OCI-LY1 (cell line): ENCODE results near the gene MMP14.
A peak's percentile ranks its signal among the peaks of the same experiment; 100 is the strongest.

Source experiments
- H2AFZ ChIP-seq: fragments of 200-600 bp; sonication (generic), shearing (Covaris generic); 2 replicates; pipeline ENCODE4 v1.6.0; 2014; ENCODE audit warnings: antibody characterized with exemption, mild to moderate bottlenecking, low read length
- H3F3A ChIP-seq: fragments of 200-600 bp; sonication (generic), shearing (Covaris generic); 2 replicates; pipeline ENCODE4 v1.6.0; 2014; ENCODE audit warnings: mild to moderate bottlenecking, antibody characterized with exemption, low read length, moderate library complexity; ENCODE audit not compliant: insufficient read depth
- H3K27ac ChIP-seq: fragments of 200-600 bp; sonication (generic); 2 replicates; pipeline ENCODE4 v1.5.1; 2014; ENCODE audit warnings: low read length, mixed run types, mild to moderate bottlenecking, low read depth; ENCODE audit not compliant: poor library complexity, severe bottlenecking
- H3K27me3 ChIP-seq: fragments of 200-600 bp; sonication (generic); 2 replicates; pipeline ENCODE4 v1.6.0; 2014; ENCODE audit warnings: antibody characterized with exemption, mild to moderate bottlenecking, low read length, moderate library complexity; ENCODE audit not compliant: insufficient read depth
- H3K36me3 ChIP-seq: fragments of 200-600 bp; sonication (generic); 2 replicates; pipeline ENCODE4 v1.6.1; 2014; ENCODE audit warnings: mild to moderate bottlenecking, antibody characterized with exemption, low read length, moderate library complexity, mixed read lengths; ENCODE audit not compliant: insufficient read depth
- H3K4me1 ChIP-seq: fragments of 200-600 bp; sonication (generic); 2 replicates; pipeline ENCODE4 v1.5.1; 2014; ENCODE audit warnings: mild to moderate bottlenecking, low read length, moderate library complexity; ENCODE audit not compliant: insufficient read depth, severe bottlenecking
- H3K4me2 ChIP-seq: fragments of 200-600 bp; sonication (generic), shearing (Covaris generic); 2 replicates; pipeline ENCODE4 v1.6.1; 2014; ENCODE audit warnings: low read length
- H3K4me3 ChIP-seq: fragments of 200-600 bp; sonication (generic); 2 replicates; pipeline ENCODE4 v1.5.1; 2014; ENCODE audit warnings: low read length, low read depth, mild to moderate bottlenecking, mixed read lengths; ENCODE audit not compliant: poor library complexity, severe bottlenecking
- H3K79me2 ChIP-seq: fragments of 200-600 bp; shearing (Covaris generic); 2 replicates; pipeline ENCODE4 v1.6.1; 2016; ENCODE audit warnings: mixed run types, low read length, mixed read lengths; ENCODE audit not compliant: insufficient read depth
- H3K9ac ChIP-seq: fragments of 200-600 bp; sonication (generic), shearing (Covaris generic); 2 replicates; pipeline ENCODE4 v1.6.1; 2014; ENCODE audit warnings: mild to moderate bottlenecking, low read length, mixed read lengths
- H3K9me2 ChIP-seq: fragments of 200-600 bp; sonication (generic), shearing (Covaris generic); 2 replicates; pipeline ENCODE4 v1.6.1; 2014; ENCODE audit warnings: low read depth, mild to moderate bottlenecking, low read length, mixed read lengths
- H3K9me3 ChIP-seq: fragments of 200-600 bp; shearing (Covaris generic); 2 replicates; pipeline ENCODE4 v1.6.1; 2014; ENCODE audit warnings: low read length, mixed read lengths
- H4K20me1 ChIP-seq: fragments of 200-600 bp; sonication (generic), shearing (Covaris generic); 2 replicates; pipeline ENCODE4 v1.6.0; 2016; ENCODE audit warnings: mild to moderate bottlenecking, low read length; ENCODE audit not compliant: insufficient read depth
- CTCF ChIP-seq: fragments of 200-600 bp; sonication (generic), shearing (Covaris generic); IDR thresholded peaks from 2 replicates; pipeline ENCODE4 v1.5.1; 2017; ENCODE audit warnings: mild to moderate bottlenecking, antibody characterized with exemption, low read length, moderate library complexity, mixed read lengths
- EZH2 ChIP-seq: fragments of 200-600 bp; sonication (generic), shearing (Covaris generic); IDR thresholded peaks from 2 replicates; pipeline ENCODE4 v1.8.0; 2017; ENCODE audit warnings: borderline replicate concordance, mixed run types, mild to moderate bottlenecking, antibody characterized with exemption, low read length, moderate library complexity, mixed read lengths

MMP14 gene

GRCh38 chr14:22800346-22800745, 36.0 kb upstream of the MMP14 start:
- no peak overlapping the region for H3K4me2 ChIP-seq
- no peaks in the 10 kb centered on the region for H4K20me1 ChIP-seq
- peaks cover 30% of the 10 kb centered on the region for H3K4me1 ChIP-seq
- H3K36me3 ChIP-seq: peaks cover 8% of the 10 kb centered on the region; the same call in 1 of the 2 replicates
- no peaks in the 10 kb centered on the region for H3K79me2 ChIP-seq
- no peaks in the 10 kb centered on the region for H3K27me3 ChIP-seq
- no peak overlapping the region for H3K27ac ChIP-seq
- H2AFZ ChIP-seq: no peak overlapping the region
- TF ChIP-seq EZH2 (no peak), CTCF (no peak)
- no peak overlapping the region for H3K9ac ChIP-seq
- no peaks in the 10 kb centered on the region for H3F3A ChIP-seq
- H3K9me2 ChIP-seq: no peaks in the 10 kb centered on the region
- peaks cover 4% of the 10 kb centered on the region; the same call in 1 of the 2 replicates for H3K9me3 ChIP-seq
- H3K4me3 ChIP-seq: no peak overlapping the region

GRCh38 chr14:22801716-22802115, 34.7 kb upstream of the MMP14 start:
- Histone ChIP-seq H3K9me2 (no peaks in the 10 kb centered on the region), H3F3A (no peaks in the 10 kb centered on the region), H3K9ac (no peak overlapping the region), H3K4me3 (no peak overlapping the region), H3K27me3 (no peaks in the 10 kb centered on the region), H4K20me1 (no peaks in the 10 kb centered on the region), H3K79me2 (no peaks in the 10 kb centered on the region), H2AFZ (no peak overlapping the region), H3K4me2 (no peak overlapping the region), H3K36me3 (no peaks in the 10 kb centered on the region), H3K9me3 (no peaks in the 10 kb centered on the region), H3K4me1 (peaks cover 22% of the 10 kb centered on the region), H3K27ac (no peak overlapping the region)
- no peak for TF ChIP-seq CTCF
- no peak for TF ChIP-seq EZH2

- no peaks in the 10 kb centered on the region for H3F3A ChIP-seq
- H3K79me2 ChIP-seq: no peaks in the 10 kb centered on the region
- no peaks in the 10 kb centered on the region for H4K20me1 ChIP-seq
- TF ChIP-seq EZH2 (no peak), CTCF (no peak)
- H3K4me1 ChIP-seq: peaks cover 24% of the 10 kb centered on the region
- peak overlapping the region; percentile 13; the same call in 1 of the 2 replicates for H3K4me2 ChIP-seq
- no peaks in the 10 kb centered on the region for H3K9me3 ChIP-seq
- H3K36me3 ChIP-seq: no peaks in the 10 kb centered on the region
- no peak overlapping the region for H3K9ac ChIP-seq
- H3K27ac ChIP-seq: peak overlapping the region; percentile 30
- no peaks in the 10 kb centered on the region for H3K9me2 ChIP-seq
- no peaks in the 10 kb centered on the region for H3K27me3 ChIP-seq
- no peak overlapping the region for H3K4me3 ChIP-seq
- no peak overlapping the region for H2AFZ ChIP-seq
These were observed 33.3 kb upstream of the MMP14 start for GRCh38 chr14:22802860-22803686.
